Astrocyte (in vitro differentiated cells and primary cell): ENCODE data around the gene C19orf25.

Source experiments
- CTCF ChIP-seq: IDR thresholded peaks from 2 replicates; pipeline ENCODE4 v1.5.1; 2011; ENCODE audit warnings: low read depth, mild to moderate bottlenecking, inconsistent platforms, low read length, moderate library complexity; ENCODE audit not compliant: insufficient read depth
- EZH2 ChIP-seq: IDR thresholded peaks from 2 replicates; pipeline ENCODE4 v1.6.1; 2012; ENCODE audit warnings: mild to moderate bottlenecking, low read length, inconsistent platforms; ENCODE audit not compliant: insufficient read depth

GRCh38 chr19:1435378-1435989, 43.5 kb downstream of the C19orf25 start:
- TF ChIP-seq CTCF (no peak), EZH2 (no peak)
